NCI-H2081 treated with DMSO at 0.1 percent for 48 hours (cell line): ENCODE data around the gene JAKMIP3.

Experiments
- DNase-seq: peaks from one replicate; lab custom pipeline; 2025; lab: John Stamatoyannopoulos, UW

The JAKMIP3 gene

DNA sequence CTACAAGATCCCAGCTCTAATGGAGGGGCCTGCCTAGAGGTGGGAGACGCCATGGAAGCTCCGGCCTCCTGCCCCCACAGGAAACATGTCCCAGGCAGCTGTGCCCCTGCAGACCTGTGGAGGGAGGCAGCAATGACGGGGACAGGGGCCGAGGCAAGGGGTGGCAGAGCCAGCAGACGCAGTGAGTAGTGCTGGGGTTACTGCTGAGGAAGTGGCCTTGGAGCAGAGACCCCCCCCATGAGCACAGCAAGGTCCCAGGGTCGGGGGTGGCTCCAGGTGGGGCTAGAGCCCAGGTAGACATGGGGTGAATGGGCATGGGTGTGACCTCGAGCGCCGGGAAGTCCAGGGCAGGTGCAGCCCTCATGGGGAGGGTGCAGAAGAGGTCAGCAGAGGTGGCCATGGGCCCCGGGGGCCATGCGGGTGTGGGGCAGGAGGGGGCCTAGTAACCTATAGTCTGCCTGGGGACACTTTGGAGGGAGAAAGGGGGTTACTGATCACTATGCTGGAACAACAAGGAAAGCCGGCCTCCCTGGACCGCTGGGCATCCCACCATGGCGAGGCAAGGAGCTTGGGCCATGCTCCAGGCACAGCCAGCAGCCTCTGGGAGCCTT, 45.5 kb downstream of the JAKMIP3 start:
- DNase-seq: no peak

DNA sequence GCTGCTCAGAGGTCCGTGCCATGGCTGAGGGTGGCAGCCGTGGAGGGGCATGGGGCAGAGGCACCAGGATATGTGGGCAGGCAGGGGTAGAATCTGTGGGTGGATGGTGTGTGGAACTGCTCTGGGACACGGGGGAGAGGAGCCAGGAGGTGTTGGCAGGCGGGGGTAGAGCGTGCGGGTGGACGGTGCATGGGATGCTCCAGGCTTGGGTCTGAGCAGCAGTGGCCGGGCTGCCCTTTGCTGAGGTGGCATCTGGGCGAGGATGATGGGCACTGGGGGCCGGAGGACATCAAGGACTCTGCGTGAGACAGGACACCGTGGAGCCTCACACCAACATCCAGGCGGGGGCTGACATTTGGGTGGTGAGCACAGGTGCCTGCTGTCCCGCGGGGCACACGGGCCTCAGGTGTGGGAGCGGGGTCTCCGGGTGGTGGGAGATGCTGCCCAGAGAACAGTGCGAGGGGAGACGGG, 46.2 kb downstream of the JAKMIP3 start:
- no peak for DNase-seq

DNA sequence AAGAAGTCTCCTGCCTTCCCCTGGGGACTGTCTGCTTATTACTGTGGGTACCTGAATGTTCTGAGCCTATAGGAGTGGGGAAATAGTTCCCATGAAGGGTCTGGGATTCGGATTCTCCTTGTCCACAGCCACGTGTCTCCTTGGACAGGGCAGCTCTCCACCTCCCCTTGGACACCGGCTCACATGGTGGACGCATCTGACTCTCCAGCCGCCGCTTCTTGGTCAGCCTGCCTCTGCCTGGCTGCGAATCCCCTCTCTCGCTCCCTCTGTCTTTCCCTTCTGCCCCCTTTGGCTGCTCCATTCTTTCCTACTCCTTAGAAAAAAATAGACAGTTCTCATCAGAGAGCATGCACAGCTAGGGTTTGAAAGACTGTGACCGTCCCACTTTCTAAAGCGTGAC, 46.9 kb downstream of the JAKMIP3 start:
- DNase-seq: no peak

DNA sequence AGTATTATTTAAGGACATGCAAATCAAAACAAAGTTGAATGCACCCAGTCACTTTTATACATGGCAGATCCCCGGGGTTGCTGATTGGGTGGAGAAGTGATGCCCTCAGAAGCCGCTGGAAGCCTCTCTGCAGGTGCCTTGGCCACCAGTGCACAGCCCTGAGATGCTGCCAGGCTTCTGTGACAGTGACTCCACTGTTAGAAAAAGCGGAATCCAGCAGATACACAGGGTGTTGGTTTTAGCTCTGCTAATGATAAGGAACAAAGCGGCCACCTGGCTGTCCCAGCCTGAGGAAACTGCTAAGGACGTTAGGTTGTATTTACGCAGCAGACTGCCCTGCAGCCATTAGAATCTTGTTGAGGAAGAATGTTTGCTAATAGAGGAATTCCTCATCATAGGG, 47.5 kb downstream of the JAKMIP3 start:
- no peak for DNase-seq

DNA sequence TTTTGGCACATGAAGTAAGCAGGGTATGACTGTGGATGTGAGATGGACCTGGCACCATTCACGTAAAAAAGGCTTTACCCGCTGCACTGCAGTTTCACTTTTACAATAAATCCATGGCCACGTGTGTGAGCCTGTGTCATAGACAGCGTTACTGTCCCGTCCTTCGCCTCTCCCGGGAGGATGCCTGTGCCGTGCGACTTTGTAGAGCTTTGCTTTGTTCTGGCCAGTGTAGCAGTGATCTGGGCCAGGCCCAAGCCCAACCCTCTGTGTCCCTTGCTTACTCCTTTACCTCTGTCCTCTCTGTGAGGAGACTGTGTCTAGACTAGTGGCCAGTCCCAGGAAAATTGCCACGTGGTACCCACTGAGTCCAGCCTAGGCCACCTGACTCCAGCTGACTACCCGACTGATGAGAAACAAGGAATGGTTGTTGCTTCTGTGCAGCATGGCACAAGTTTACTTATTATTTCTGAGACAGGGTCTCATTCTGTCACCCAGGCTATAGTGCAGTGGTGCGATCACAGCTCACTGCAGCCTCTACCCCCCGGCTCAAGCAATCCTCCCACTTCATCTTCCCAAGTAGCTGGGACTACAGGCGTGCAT, 48.1 kb downstream of the JAKMIP3 start:
- no peak for DNase-seq

DNA sequence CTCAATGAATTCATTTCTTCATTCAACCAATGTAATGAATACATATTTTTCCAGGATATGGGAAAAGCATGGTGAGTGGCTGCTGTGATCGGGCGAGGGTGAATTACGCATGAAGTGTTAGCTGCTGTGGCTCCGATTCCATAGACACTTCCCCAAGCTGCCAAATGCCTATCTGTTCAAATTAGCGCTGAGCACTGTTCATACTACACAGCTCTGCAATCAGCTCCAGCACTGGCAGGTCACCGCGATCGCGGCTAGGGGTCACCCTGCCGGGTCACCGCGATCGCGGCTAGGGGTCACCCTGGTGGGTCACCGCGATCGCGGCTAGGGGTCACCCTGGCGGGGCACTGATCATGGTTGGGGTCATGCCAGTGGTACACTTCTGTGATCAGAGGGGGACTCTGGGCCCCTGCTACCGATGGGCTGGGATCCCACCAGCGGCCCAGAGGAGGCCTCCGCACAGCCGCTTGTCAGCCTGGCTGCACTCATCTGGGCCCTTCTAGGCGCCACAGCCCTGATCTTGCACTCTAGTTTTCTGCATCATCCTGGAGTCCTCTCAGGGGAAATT, 49.3 kb downstream of the JAKMIP3 start:
- no peak for DNase-seq
